Breast epithelium (tissue), 3 donors: ENCODE measurements around the gene DCUN1D4.

ENCODE experiments used
- CTCF ChIP-seq, 3 donors: fragments of 450-650 bp; IDR thresholded peaks; one replicate each; pipeline ENCODE4 v1.5.1; 2016 to 2017; ENCODE audit warnings: antibody characterized with exemption in 3 of 3, mild to moderate bottlenecking in 3 of 3, moderate library complexity in 3 of 3
- POLR2A ChIP-seq: fragments of 450-650 bp; IDR thresholded peaks from one replicate; pipeline ENCODE4 v1.6.1; 2016; ENCODE audit warnings: antibody characterized with exemption, mild to moderate bottlenecking, moderate library complexity
- POLR2AphosphoS5 ChIP-seq, 3 donors: sonication (generic); formaldehyde crosslinking; IDR thresholded peaks; one replicate each; pipeline ENCODE4 v1.6.1; 2017; ENCODE audit warnings: antibody characterized with exemption in 3 of 3

GRCh38 chr4:51830156-51830720 is 12.7 kb upstream of the DCUN1D4 start:
- TF ChIP-seq CTCF (IDR thresholded peaks at IDR 0.05) (no peak), POLR2AphosphoS5 (IDR thresholded peaks at IDR 0.05) (no peak), POLR2A (no peak)
